Natural killer cell treated with Interleukin-12 subunit alpha and Interleukin-12 subunit beta and Interleukin-15 and Interleukin-18, amount 100 ng/mL, for 72 hours (primary cell): ENCODE data around the gene FAM180A. TPM values are rescaled to one million over a fixed set of nuclear protein-coding genes. Genes with fewer than 3 reads are reported as not detected.
"Not testable (repeated sequence)": the region's sequence is repeated elsewhere in the genome, so short reads cannot be mapped to it uniquely, and the experiment has no call there.

ENCODE experiments used
- ATAC-seq, 2 donors: fragments of 150-1000 bp; cut with Tn5 transposase in 1 of 2; sonication (Bioruptor Pico), chemical (Tn5 transposase) in 1 of 2; 2 replicates each; pipeline ENCODE4 v1.10.0; 2021
- DNase-seq: peaks from one replicate; pipeline ENCODE4 v3.0.0; 2022; ENCODE audit warnings: low spot score
- H3K27ac Mint-ChIP-seq, 2 donors: 1 replicate in 1 of 2; 2 replicates in 1 of 2; pipeline ENCODE4 v1.8.0; 2022; ENCODE audit warnings: mixed read lengths in 2 of 2, mild to moderate bottlenecking in 1 of 2, moderate library complexity in 1 of 2
- H3K27me3 Mint-ChIP-seq, 2 donors: 1 replicate in 1 of 2; 2 replicates in 1 of 2; pipeline ENCODE4 v1.8.0; 2022; ENCODE audit warnings: mixed read lengths in 2 of 2
- H3K36me3 Mint-ChIP-seq: one replicate; pipeline ENCODE4 v1.8.0; 2022; ENCODE audit warnings: mixed read lengths
- H3K4me1 Mint-ChIP-seq, 2 donors: 1 replicate in 1 of 2; 2 replicates in 1 of 2; pipeline ENCODE4 v1.8.0; 2022; ENCODE audit warnings: low read depth in 2 of 2, mixed read lengths in 2 of 2, mild to moderate bottlenecking in 1 of 2
- H3K4me3 Mint-ChIP-seq: one replicate; pipeline ENCODE4 v1.8.0; 2022; ENCODE audit warnings: mixed read lengths
- H3K9me3 Mint-ChIP-seq: 2 replicates; pipeline ENCODE4 v1.8.0; 2022; ENCODE audit warnings: mixed read lengths
- total RNA-seq, 2 donors: library from RNA; stranded (reverse); gene quantifications; one replicate each; pipeline ENCODE4 v1.2.3, GENCODE V29; 2022

FAM180A gene
- total RNA-seq, 2 donors from 2014 or later: not detected

- ATAC-seq (no peak), DNase-seq (no peak)
- Mint-ChIP-seq H3K9me3 (no peaks in the 10 kb centered on the region), H3K36me3 (no peaks in the 10 kb centered on the region), H3K27me3 (peaks cover 34 to 48% of the 10 kb centered on the region in 2 donors), H3K27ac (no peak overlapping the region), H3K4me1 (no peaks in the 10 kb centered on the region), H3K4me3 (no peak overlapping the region)
Observed at GRCh38 chr7:135782377-135782776, 33.8 kb upstream of the FAM180A start.

GRCh38 chr7:135777626-135778398, 29.2 kb upstream of the FAM180A start:
- no peak overlapping the region for H3K4me3 Mint-ChIP-seq
- no peak overlapping the region for H3K27ac Mint-ChIP-seq
- no peaks in the 10 kb centered on the region for H3K36me3 Mint-ChIP-seq

GRCh38 chr7:135775915-135776314, 27.3 kb upstream of the FAM180A start:
- not testable (repeated sequence) for H3K36me3 Mint-ChIP-seq, H3K27ac Mint-ChIP-seq, H3K4me1 Mint-ChIP-seq, H3K4me3 Mint-ChIP-seq, H3K9me3 Mint-ChIP-seq, DNase-seq, ATAC-seq
- peaks cover 21 to 33% of the 10 kb centered on the region in 2 donors for H3K27me3 Mint-ChIP-seq

More at GRCh38 chr7:135777626-135778398, 29.2 kb upstream of the FAM180A start:
- Mint-ChIP-seq H3K9me3 (no peaks in the 10 kb centered on the region), H3K4me1 (no peaks in the 10 kb centered on the region), H3K27me3 (peaks cover 21 to 35% of the 10 kb centered on the region in 2 donors)
- ATAC-seq (no peak), DNase-seq (no peak)

- Mint-ChIP-seq H3K4me3 (no peak overlapping the region), H3K27ac (no peak overlapping the region), H3K27me3 (peaks cover 19 to 28% of the 10 kb centered on the region in 2 donors), H3K36me3 (no peaks in the 10 kb centered on the region), H3K9me3 (no peaks in the 10 kb centered on the region), H3K4me1 (no peaks in the 10 kb centered on the region)
- no peak for ATAC-seq
- DNase-seq: no peak
Observed at GRCh38 chr7:135775230-135775629, 26.6 kb upstream of the FAM180A start.

GRCh38 chr7:135774284-135774683, 25.7 kb upstream of the FAM180A start:
- no peaks in the 10 kb centered on the region for H3K4me1 Mint-ChIP-seq
- peaks cover 23 to 33% of the 10 kb centered on the region in 2 donors for H3K27me3 Mint-ChIP-seq
- no peak for ATAC-seq
- no peaks in the 10 kb centered on the region for H3K36me3 Mint-ChIP-seq
- H3K4me3 Mint-ChIP-seq: no peak overlapping the region
- no peak for DNase-seq
- no peak overlapping the region for H3K27ac Mint-ChIP-seq
- no peaks in the 10 kb centered on the region for H3K9me3 Mint-ChIP-seq

GRCh38 chr7:135773464-135773863, 24.9 kb upstream of the FAM180A start:
- DNase-seq: no peak
- no peaks in the 10 kb centered on the region for H3K9me3 Mint-ChIP-seq
- no peaks in the 10 kb centered on the region for H3K4me1 Mint-ChIP-seq
- no peaks in the 10 kb centered on the region for H3K36me3 Mint-ChIP-seq
- peaks cover 19 to 30% of the 10 kb centered on the region in 2 donors for H3K27me3 Mint-ChIP-seq
- no peak overlapping the region for H3K4me3 Mint-ChIP-seq
- no peak overlapping the region for H3K27ac Mint-ChIP-seq
- ATAC-seq: no peak

GRCh38 chr7:135772639-135773222, 24.1 kb upstream of the FAM180A start:
- H3K27me3 Mint-ChIP-seq: peaks cover 14 to 23% of the 10 kb centered on the region in 2 donors
- H3K27ac Mint-ChIP-seq: no peak overlapping the region
- no peaks in the 10 kb centered on the region for H3K36me3 Mint-ChIP-seq
- H3K4me3 Mint-ChIP-seq: no peak overlapping the region
- H3K9me3 Mint-ChIP-seq: no peaks in the 10 kb centered on the region
- DNase-seq: no peak
- H3K4me1 Mint-ChIP-seq: no peaks in the 10 kb centered on the region
- no peak for ATAC-seq

GRCh38 chr7:135771961-135772638, 23.5 kb upstream of the FAM180A start:
- no peaks in the 10 kb centered on the region for H3K9me3 Mint-ChIP-seq
- H3K27ac Mint-ChIP-seq: no peak overlapping the region
- H3K36me3 Mint-ChIP-seq: no peaks in the 10 kb centered on the region
- H3K4me1 Mint-ChIP-seq: no peaks in the 10 kb centered on the region
- H3K4me3 Mint-ChIP-seq: no peak overlapping the region
- H3K27me3 Mint-ChIP-seq: peaks cover 15 to 25% of the 10 kb centered on the region in 2 donors
- ATAC-seq (no peak), DNase-seq (no peak)

GRCh38 chr7:135771051-135771450, 22.4 kb upstream of the FAM180A start:
- no peak for DNase-seq
- Mint-ChIP-seq H3K27ac (no peak overlapping the region), H3K4me1 (no peaks in the 10 kb centered on the region), H3K27me3 (peaks cover 11 to 27% of the 10 kb centered on the region in 2 donors), H3K9me3 (no peaks in the 10 kb centered on the region), H3K4me3 (no peak overlapping the region), H3K36me3 (no peaks in the 10 kb centered on the region)
- ATAC-seq: no peak

- no peaks in the 10 kb centered on the region for H3K36me3 Mint-ChIP-seq
- no peaks in the 10 kb centered on the region for H3K4me1 Mint-ChIP-seq
- no peak overlapping the region for H3K4me3 Mint-ChIP-seq
- DNase-seq: no peak
- peaks cover 16 to 32% of the 10 kb centered on the region in 2 donors for H3K27me3 Mint-ChIP-seq
- no peaks in the 10 kb centered on the region for H3K9me3 Mint-ChIP-seq
- H3K27ac Mint-ChIP-seq: no peak overlapping the region
- no peak for ATAC-seq
Observed at GRCh38 chr7:135770139-135770710, 21.6 kb upstream of the FAM180A start.

- H3K9me3 Mint-ChIP-seq: peaks cover 3% of the 10 kb centered on the region
- DNase-seq (no peak), ATAC-seq (no peak)
- H3K27ac Mint-ChIP-seq: no peak overlapping the region
- no peaks in the 10 kb centered on the region for H3K4me1 Mint-ChIP-seq
- H3K4me3 Mint-ChIP-seq: no peak overlapping the region
- H3K36me3 Mint-ChIP-seq: no peaks in the 10 kb centered on the region
- H3K27me3 Mint-ChIP-seq: peaks cover 22 to 38% of the 10 kb centered on the region in 2 donors
Observed at GRCh38 chr7:135769005-135769802, 20.6 kb upstream of the FAM180A start.

GRCh38 chr7:135768467-135768866, 19.9 kb upstream of the FAM180A start:
- H3K4me3 Mint-ChIP-seq: no peak overlapping the region
- no peak for DNase-seq
- ATAC-seq: no peak
- H3K27me3 Mint-ChIP-seq: peaks cover 26 to 44% of the 10 kb centered on the region in 2 donors
- no peaks in the 10 kb centered on the region for H3K36me3 Mint-ChIP-seq
- peaks cover 3% of the 10 kb centered on the region for H3K9me3 Mint-ChIP-seq
- no peaks in the 10 kb centered on the region for H3K4me1 Mint-ChIP-seq
- no peak overlapping the region for H3K27ac Mint-ChIP-seq

- ATAC-seq (no peak), DNase-seq (no peak)
- no peaks in the 10 kb centered on the region for H3K4me1 Mint-ChIP-seq
- H3K36me3 Mint-ChIP-seq: no peaks in the 10 kb centered on the region
- H3K4me3 Mint-ChIP-seq: no peak overlapping the region
- peaks cover 3% of the 10 kb centered on the region for H3K9me3 Mint-ChIP-seq
- peaks cover 26 to 45% of the 10 kb centered on the region in 2 donors for H3K27me3 Mint-ChIP-seq
- no peak overlapping the region for H3K27ac Mint-ChIP-seq
Observed at GRCh38 chr7:135768064-135768463, 19.5 kb upstream of the FAM180A start.
